Measurements from ENCODE around the gene JARID2. TPM values are rescaled to one million over a fixed set of nuclear protein-coding genes. Genes with fewer than 3 reads are reported as not detected.
A peak's percentile ranks its signal among the peaks of the same experiment; 100 is the strongest.

Gene JARID2
- total RNA-seq, 1 donor from 2014 or later, result 17.9 TPM

DNA sequence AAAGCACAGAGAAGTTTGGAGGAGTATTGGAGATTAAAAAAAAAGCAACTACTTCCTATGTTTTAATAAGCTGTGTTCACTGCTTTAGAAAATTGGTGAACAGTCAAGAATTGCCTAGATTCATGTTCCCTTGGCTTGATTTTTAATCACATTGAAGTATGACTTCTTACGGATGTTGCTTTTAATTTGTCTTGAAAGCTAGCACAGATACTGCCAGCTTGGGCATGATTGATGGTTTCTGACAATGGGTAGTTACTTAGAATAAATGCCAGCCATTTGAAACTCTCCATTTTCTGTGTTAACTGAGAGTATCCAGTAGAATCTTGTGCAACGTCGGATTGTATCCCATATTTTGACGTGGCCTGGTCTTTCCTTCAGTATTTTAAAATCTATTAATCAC is 239.0 kb downstream of the JARID2 start:
- no peak for TF ChIP-seq POLR2A (IDR thresholded peaks at IDR 0.05)
- TF ChIP-seq POLR2AphosphoS5 (IDR thresholded peaks at IDR 0.05; ENCODE audit: insufficient read depth in 1 of 2, low read depth in 1 of 2), result no peak
- TF ChIP-seq, protein P1, sequence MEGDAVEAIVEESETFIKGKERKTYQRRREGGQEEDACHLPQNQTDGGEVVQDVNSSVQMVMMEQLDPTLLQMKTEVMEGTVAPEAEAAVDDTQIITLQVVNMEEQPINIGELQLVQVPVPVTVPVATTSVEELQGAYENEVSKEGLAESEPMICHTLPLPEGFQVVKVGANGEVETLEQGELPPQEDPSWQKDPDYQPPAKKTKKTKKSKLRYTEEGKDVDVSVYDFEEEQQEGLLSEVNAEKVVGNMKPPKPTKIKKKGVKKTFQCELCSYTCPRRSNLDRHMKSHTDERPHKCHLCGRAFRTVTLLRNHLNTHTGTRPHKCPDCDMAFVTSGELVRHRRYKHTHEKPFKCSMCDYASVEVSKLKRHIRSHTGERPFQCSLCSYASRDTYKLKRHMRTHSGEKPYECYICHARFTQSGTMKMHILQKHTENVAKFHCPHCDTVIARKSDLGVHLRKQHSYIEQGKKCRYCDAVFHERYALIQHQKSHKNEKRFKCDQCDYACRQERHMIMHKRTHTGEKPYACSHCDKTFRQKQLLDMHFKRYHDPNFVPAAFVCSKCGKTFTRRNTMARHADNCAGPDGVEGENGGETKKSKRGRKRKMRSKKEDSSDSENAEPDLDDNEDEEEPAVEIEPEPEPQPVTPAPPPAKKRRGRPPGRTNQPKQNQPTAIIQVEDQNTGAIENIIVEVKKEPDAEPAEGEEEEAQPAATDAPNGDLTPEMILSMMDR (IDR thresholded peaks at IDR 0.05), result no peak

DNA sequence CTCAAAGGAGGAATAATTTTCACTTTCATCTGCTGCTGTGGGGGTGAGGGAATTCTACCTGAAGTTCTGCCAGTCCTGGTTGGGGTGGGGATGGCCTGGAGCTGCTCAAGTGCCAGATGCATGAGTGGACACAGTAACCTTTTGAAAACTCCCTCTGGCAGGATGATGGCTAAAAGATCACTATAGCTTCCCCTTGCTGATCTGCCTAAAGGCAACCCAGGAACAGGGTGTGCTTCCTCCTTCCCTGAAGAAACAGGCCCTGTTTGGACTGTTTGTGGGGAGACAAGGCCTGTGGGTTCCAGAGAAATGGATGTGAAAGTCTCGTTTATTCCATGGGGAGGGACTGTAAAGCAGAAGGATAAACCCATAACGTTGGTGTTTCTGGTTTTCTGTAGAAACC is 240.1 kb downstream of the JARID2 start:
- H3K4me3 ChIP-seq, result no peak overlapping the region
- no peaks in the 10 kb centered on the region for H3K9me3 ChIP-seq
- no peak overlapping the region for H3K27ac ChIP-seq
- H3K36me3 ChIP-seq, result peaks cover 0 to 19% of the 10 kb centered on the region in 2 donors
- H3K4me1 ChIP-seq, result no peaks in the 10 kb centered on the region
- H3K27me3 ChIP-seq, result no peaks in the 10 kb centered on the region
- TF ChIP-seq, protein P1 (IDR thresholded peaks at IDR 0.05), result no peak
- intact Hi-C loops (cut with DNase I), result no loop called here
- DNase-seq (ENCODE audit: extremely low spot score in 2 of 2), result peak in 1 of 2 donors; percentile 16

More for the DNA sequence above, 239.0 kb downstream of the JARID2 start:
- peaks cover 0 to 19% of the 10 kb centered on the region in 2 donors for H3K36me3 ChIP-seq
- no peak for DNase-seq (ENCODE audit: extremely low spot score in 2 of 2)
- no peaks in the 10 kb centered on the region for H3K27me3 ChIP-seq
- intact Hi-C loops (cut with DNase I), result no loop called here
- H3K4me1 ChIP-seq, result peaks cover 5% of the 10 kb centered on the region
- no peaks in the 10 kb centered on the region for H3K9me3 ChIP-seq
- H3K27ac ChIP-seq, result no peak overlapping the region
- no peak overlapping the region for H3K4me3 ChIP-seq

DNA sequence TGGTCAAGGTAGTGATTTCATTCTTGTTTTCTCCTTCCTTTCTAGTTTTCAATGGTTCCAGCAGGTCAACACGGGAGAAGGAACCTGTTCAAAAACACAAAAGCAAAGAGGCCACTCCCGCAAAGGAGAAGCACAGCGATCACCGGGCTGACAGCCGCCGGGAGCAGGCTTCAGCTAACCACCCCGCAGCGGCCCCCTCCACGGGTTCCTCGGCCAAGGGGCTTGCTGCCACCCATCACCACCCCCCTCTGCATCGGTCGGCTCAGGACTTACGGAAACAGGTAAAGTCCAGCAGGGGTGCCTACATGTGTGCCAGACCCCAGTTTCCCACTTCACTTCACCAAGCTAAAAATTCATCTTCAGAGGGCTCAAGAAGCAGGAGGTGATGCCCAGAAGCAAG is 241.4 kb downstream of the JARID2 start:
- TF ChIP-seq POLR2A (IDR thresholded peaks at IDR 0.05), result no peak
- TF ChIP-seq, protein P1 (IDR thresholded peaks at IDR 0.05), result no peak
- no peak for TF ChIP-seq POLR2AphosphoS5 (IDR thresholded peaks at IDR 0.05; ENCODE audit: insufficient read depth in 1 of 2, low read depth in 1 of 2)
- Histone ChIP-seq H3K9me3 (no peaks in the 10 kb centered on the region), H3K4me3 (no peak overlapping the region), H3K27me3 (no peaks in the 10 kb centered on the region), H3K27ac (no peak overlapping the region), H3K4me1 (peaks cover 5% of the 10 kb centered on the region), H3K36me3 (peaks cover 0 to 19% of the 10 kb centered on the region in 2 donors)
- DNase-seq (ENCODE audit: extremely low spot score in 2 of 2), result peak in 1 of 2 donors; percentile 29
- intact Hi-C loops (cut with DNase I), result no loop called here

DNA sequence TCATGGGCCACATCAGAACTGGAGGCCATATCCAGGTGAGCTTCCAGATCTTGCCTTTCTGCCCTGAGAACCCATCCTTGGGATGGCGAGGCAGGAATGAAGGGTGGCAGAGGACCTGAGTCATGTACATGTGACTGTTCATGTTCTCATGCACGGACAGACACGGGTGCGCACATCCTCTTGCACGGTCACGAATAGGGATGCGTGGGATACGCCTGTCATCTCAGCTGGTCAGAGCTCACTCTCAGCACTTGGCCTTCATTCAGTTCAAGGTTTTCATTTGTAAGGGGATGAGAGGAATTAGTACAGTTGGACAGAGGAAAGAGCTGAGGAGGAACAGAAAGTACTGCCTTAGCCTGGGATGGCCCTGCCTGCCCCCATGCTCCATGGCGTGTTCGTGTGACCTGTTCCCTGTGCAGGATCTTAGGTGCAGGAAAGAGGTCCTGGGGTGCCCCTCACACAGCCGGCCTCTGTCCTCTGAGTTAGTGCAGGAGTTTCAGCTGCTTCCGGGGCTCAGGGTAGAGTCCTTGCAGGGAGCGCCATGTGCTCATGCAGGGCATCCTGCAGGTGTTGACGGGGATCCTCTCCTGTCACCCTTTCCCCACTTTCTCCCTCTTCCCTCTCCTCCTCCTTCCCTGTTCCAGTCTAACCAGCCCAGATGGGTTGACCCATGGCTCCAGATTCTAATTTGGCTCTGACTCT is 243.5 kb downstream of the JARID2 start:
- no peak overlapping the region for H3K27ac ChIP-seq
- H3K9me3 ChIP-seq, result no peaks in the 10 kb centered on the region
- H3K27me3 ChIP-seq, result no peaks in the 10 kb centered on the region
- no peak for DNase-seq (ENCODE audit: extremely low spot score in 2 of 2)
- H3K4me3 ChIP-seq, result no peak overlapping the region
- peaks cover 5% of the 10 kb centered on the region for H3K4me1 ChIP-seq
- TF ChIP-seq POLR2A (IDR thresholded peaks at IDR 0.05), result no peak
- TF ChIP-seq, protein P1 (IDR thresholded peaks at IDR 0.05), result no peak
- no peak for TF ChIP-seq POLR2AphosphoS5 (IDR thresholded peaks at IDR 0.05; ENCODE audit: insufficient read depth in 1 of 2, low read depth in 1 of 2)
- peaks cover 0 to 19% of the 10 kb centered on the region in 2 donors for H3K36me3 ChIP-seq
- intact Hi-C loops (cut with DNase I), result no loop called here
